Pancreas (tissue), 10 donors: Measurements from ENCODE around the gene DECR2. TPM values are rescaled to one million over a fixed set of nuclear protein-coding genes. Genes with fewer than 3 reads are reported as not detected.
"Not testable (repeated sequence)": the region's sequence is repeated elsewhere in the genome, so short reads cannot be mapped to it uniquely, and the experiment has no call there.

Experiments used
- ATAC-seq, 4 donors: fragments of 200-7000 bp; cut with Tn5 transposase; one replicate each; pipeline versions ENCODE4 v1.8.0 to v1.9.1; 2020; ENCODE audit warnings: mild to moderate bottlenecking in 4 of 4, moderate library complexity in 4 of 4
- DNase-seq, 6 donors: peaks; one replicate each; pipeline ENCODE4 v3.0.0-alpha.2; 2020
- FAIRE-seq: peaks from 2 replicates; lab custom pipeline; 2012; peaks lifted over from hg19 to GRCh38; lab: Jason Lieb, UNC
- H3K27ac ChIP-seq, 4 donors: fragments of 200-600 bp; sonication (generic); 1 replicate in 3 of 4; 2 replicates in 1 of 4; pipeline versions ENCODE4 v1.5.0 to v1.8.0; 2020
- H3K27me3 ChIP-seq, 4 donors: fragments of 200-600 bp; one replicate each; pipeline ENCODE4 v1.8.0; 2021
- H3K36me3 ChIP-seq, 3 donors: fragments of 200-600 bp; sonication (generic) in 1 of 3; one replicate each; pipeline versions ENCODE4 v1.5.0 to v1.8.0; 2020 to 2021
- H3K4me1 ChIP-seq, 3 donors: fragments of 200-600 bp; one replicate each; pipeline ENCODE4 v1.8.0; 2021
- H3K4me3 ChIP-seq, 4 donors: fragments of 200-600 bp; sonication (generic) in 2 of 4; one replicate each; pipeline versions ENCODE4 v1.5.0 to v1.8.0; 2020 to 2021
- H3K9me3 ChIP-seq, 4 donors: fragments of 200-600 bp; one replicate each; pipeline ENCODE4 v1.8.0; 2021
- CTCF ChIP-seq, 4 donors: fragments of 200-600 bp; sonication (generic) in 3 of 4; IDR thresholded peaks; one replicate each; pipeline versions ENCODE4 v1.5.0 to v1.8.0; 2021; ENCODE audit warnings: antibody characterized with exemption in 4 of 4
- WGBS, 2 donors: extraction: QIAGEN DNeasy Blood & Tissue Kit; methylation state at CpG; one replicate each; pipeline ENCODE4 v1.1.7; 2013; 5-methylcytosine and 5-hydroxymethylcytosine counted together
- intact Hi-C, 3 donors: fragments of 100-400 bp; cut with DNase I; formaldehyde crosslinking; loops; one replicate each; pipeline versions ENCODE4 v1.11.1 to v1.14.2; 2022
- polyA plus RNA-seq, 2 donors: library from polyadenylated mRNA; stranded (reverse); fragments of 200-250 nt; gene quantifications; one replicate each; pipeline ENCODE4 v1.2.3, GENCODE V29; 2013
- total RNA-seq, 6 donors: library from RNA; stranded (reverse); fragmentation: NEBNext Ultra II Directional in 4 of 6; extraction: Animal tissue kit (Norgen Biotek cat#: 25700) in 4 of 6; gene quantifications; one replicate each; pipeline versions ENCODE4 v1.2.1 to v1.2.4, GENCODE V29; 2021 to 2023
- donor health status: healthy with polysubstance abuse.
- donor health status: DM: no; HTN: no; CAD: no; lungs with moderate emphysema.
- donor health status: DM: no; HTN: no; CAD: no.
- donor health status: control.
- donor health status: control.
- donor health status: Bipolar disorder and iron deficiency.
- donor health status: DM: yes; HTN: yes; CAD: no.
- donor health status: DM: no; HTN: no; CAD: no.
- donor health status: DM: no; HTN: no; CAD: no.
- donor health status: DM: yes; HTN: yes; CAD: no.

The DECR2 gene
- total and polyA plus RNA-seq, 8 donors, result 9.2 to 68.0 (median 18.5) TPM

- intact Hi-C loops, result loop anchor here in 1 of 3 donors (10.0 kb wide), 1 partner anchor 271 kb away; no protein-coding TSS in a partner anchor
- no peak for FAIRE-seq
- ATAC-seq, result peak; percentile 18 to 40 (median 26)
- Histone ChIP-seq H3K27ac (peak overlapping the region; percentile 84 to 95 (median 88)), H3K36me3 (no peaks in the 10 kb centered on the region), H3K9me3 (no peaks in the 10 kb centered on the region), H3K4me1 (peaks cover 12 to 21% (median 21%) of the 10 kb centered on the region in 3 donors), H3K4me3 (peak overlapping the region in 3 of 4 donors; percentile 74 to 95 (median 91)), H3K27me3 (no peaks in the 10 kb centered on the region)
- DNase-seq, result peak; percentile 71 to 85 (median 74)
- WGBS, 2 donors, result 7 to 10% methylated on average over 33 of the region's 33 CpGs
- TF ChIP-seq CTCF (IDR thresholded peaks at IDR 0.05), result no peak
These were observed 18.2 kb upstream of the DECR2 start for GRCh38 chr16:383326-384051.

GRCh38 chr16:386641-387156, 15.0 kb upstream of the DECR2 start:
- H3K4me3 ChIP-seq, result no peak overlapping the region
- H3K4me1 ChIP-seq, result peaks cover 4 to 11% (median 5%) of the 10 kb centered on the region in 3 donors
- FAIRE-seq (no peak), DNase-seq (no peak), ATAC-seq (no peak)
- H3K36me3 ChIP-seq, result no peaks in the 10 kb centered on the region
- H3K9me3 ChIP-seq, result no peaks in the 10 kb centered on the region
- TF ChIP-seq CTCF (IDR thresholded peaks at IDR 0.05), result no peak
- intact Hi-C loops, result loop anchor here in 1 of 3 donors (10.0 kb wide), 1 partner anchor 268 kb away; no protein-coding TSS in a partner anchor
- WGBS, 2 donors, result 83 to 84% methylated on average over 19 of the region's 19 CpGs
- no peak overlapping the region for H3K27ac ChIP-seq
- H3K27me3 ChIP-seq, result no peaks in the 10 kb centered on the region

- not testable (repeated sequence) for FAIRE-seq, DNase-seq
These were observed 13.7 kb upstream of the DECR2 start for GRCh38 chr16:387761-388666.

GRCh38 chr16:389352-389751, 12.3 kb upstream of the DECR2 start:
- Histone ChIP-seq H3K4me3 (no peak overlapping the region), H3K27me3 (no peaks in the 10 kb centered on the region), H3K4me1 (peaks cover 0 to 4% (median 4%) of the 10 kb centered on the region in 3 donors), H3K27ac (no peak overlapping the region), H3K9me3 (no peaks in the 10 kb centered on the region), H3K36me3 (no peaks in the 10 kb centered on the region)
- FAIRE-seq, result no peak
- intact Hi-C loops, result loop anchor here in 1 of 3 donors (10.0 kb wide), 1 partner anchor 265 kb away; no protein-coding TSS in a partner anchor
- no peak for TF ChIP-seq CTCF (IDR thresholded peaks at IDR 0.05)
- WGBS, 2 donors, result 70 to 80% methylated on average over 10 of the region's 10 CpGs
- no peak for ATAC-seq
- no peak for DNase-seq

More at GRCh38 chr16:387761-388666, 13.7 kb upstream of the DECR2 start:
- not testable (repeated sequence) for H3K9me3 ChIP-seq, H3K36me3 ChIP-seq, ATAC-seq, H3K27ac ChIP-seq, H3K27me3 ChIP-seq
- Histone ChIP-seq H3K4me1 (peaks cover 4 to 11% (median 5%) of the 10 kb centered on the region in 3 donors), H3K4me3 (peak overlapping the region in 1 of 4 donors; percentile 7)
- WGBS, 2 donors, result 15 to 18% methylated on average over 20 of the region's 20 CpGs
- intact Hi-C loops, result loop anchor here in 1 of 3 donors (10.0 kb wide), 1 partner anchor 267 kb away; no protein-coding TSS in a partner anchor

- H3K27ac ChIP-seq, result no peak overlapping the region
- H3K9me3 ChIP-seq, result no peaks in the 10 kb centered on the region
- peak; percentile 22 to 51 (median 39) for TF ChIP-seq CTCF (IDR thresholded peaks at IDR 0.05)
- DNase-seq (peak in 4 of 6 donors; percentile 32 to 75 (median 64)), FAIRE-seq (no peak), ATAC-seq (peak; percentile 57 to 81 (median 74))
- H3K4me3 ChIP-seq, result no peak overlapping the region
- 74 to 79% methylated on average over 7 of the region's 7 CpGs for WGBS, 2 donors
- intact Hi-C loops, result no loop called here
- H3K36me3 ChIP-seq, result no peaks in the 10 kb centered on the region
- H3K4me1 ChIP-seq, result peaks cover 0 to 4% (median 4%) of the 10 kb centered on the region in 3 donors
- no peaks in the 10 kb centered on the region for H3K27me3 ChIP-seq
These were observed 9.8 kb upstream of the DECR2 start for GRCh38 chr16:391885-392335.
